Measurements from ENCODE around the gene MOAP1. TPM values are rescaled to one million over a fixed set of nuclear protein-coding genes. Genes with fewer than 3 reads are reported as not detected.
A peak's percentile ranks its signal among the peaks of the same experiment; 100 is the strongest.

Gene MOAP1
- total and polyA plus RNA-seq, 2 experiments from 2014 or later, result 8.6 to 21.6 TPM

DNA sequence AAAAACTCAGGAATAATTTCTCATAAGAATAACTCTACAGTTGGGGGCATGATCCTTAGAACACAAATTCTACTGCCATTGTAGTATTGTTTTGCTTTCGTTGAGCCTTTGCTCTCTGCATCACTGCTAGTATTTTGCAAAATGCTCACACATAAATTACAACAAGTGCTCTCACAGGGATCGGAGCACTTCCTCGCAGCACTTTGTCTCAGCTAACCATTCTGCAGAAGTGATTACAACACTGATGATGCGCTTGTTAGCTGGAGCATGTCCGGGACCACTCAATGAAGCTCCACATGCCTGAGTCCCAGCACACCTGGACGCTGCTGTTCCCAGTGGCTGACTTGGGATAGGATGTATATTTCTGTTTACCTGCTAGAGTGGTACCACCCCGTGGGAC is 31.6 kb downstream of the MOAP1 start (continued):
- TF ChIP-seq STAT1 (IDR thresholded peaks at IDR 0.05; ENCODE audit: unreplicated experiment), result no peak

DNA sequence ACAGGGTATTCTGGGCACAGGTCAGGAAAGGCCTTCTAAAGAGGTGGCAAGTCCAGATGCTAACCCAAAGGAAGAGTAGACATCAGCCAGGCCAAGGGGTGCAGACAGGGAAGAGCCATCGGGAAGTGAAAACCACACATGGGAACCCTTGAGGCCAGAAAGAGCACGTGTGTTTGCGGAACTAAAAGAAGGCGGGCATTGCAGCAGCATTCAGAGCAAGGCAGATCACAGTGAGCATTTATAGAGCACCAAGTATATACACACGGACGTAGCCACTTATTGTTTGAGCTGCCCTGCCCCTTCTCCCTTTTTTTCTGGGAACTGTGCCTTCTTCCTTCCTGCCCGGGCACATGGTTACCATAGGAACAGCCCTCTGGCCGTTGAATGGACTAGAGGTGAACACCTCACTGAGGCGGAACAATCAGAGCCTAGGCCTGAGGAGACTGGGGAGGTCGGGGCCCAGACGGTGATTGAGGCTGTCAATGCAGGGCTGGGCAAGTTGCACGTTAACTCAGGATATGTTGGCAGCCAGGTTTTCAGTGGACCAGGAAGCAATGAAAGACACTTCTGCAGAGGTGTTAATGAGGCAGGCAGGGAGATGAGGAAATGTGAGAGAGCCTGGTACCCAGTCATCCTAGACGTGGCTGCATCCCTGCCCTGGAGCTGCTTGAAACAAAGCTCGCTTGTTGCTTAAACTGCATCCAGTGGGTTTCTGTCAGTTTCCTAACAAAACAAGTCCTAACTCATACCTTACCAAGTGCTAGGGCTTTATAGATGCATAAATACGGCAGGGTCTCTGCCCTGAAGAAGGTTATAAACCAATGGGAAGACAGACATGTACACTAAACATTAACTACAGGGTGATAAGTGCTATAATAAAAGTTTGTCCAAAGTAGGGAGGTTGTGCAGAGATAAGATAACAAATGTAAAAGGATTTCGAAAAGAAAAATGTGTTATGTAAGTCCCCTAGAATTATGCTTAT is 34.2 kb downstream of the MOAP1 start:
- no peaks in the 10 kb centered on the region for H3K36me3 ChIP-seq (ENCODE audit: insufficient read depth)
- no peaks in the 10 kb centered on the region for H3K9me3 Mint-ChIP-seq
- H2AFZ ChIP-seq, result peak overlapping the region; percentile 86; the same call in 1 of the 2 replicates
- H3K36me3 Mint-ChIP-seq (ENCODE audit: low read depth), result no peaks in the 10 kb centered on the region
- peaks cover 8% of the 10 kb centered on the region for H3K27me3 Mint-ChIP-seq (ENCODE audit: insufficient read depth, low read depth, poor library complexity)
- no peak overlapping the region for H3K27ac ChIP-seq (ENCODE audit: low read depth)
- no peak overlapping the region for H3K4me2 ChIP-seq
- no peak overlapping the region for H3K4me3 Mint-ChIP-seq
- no peak overlapping the region for H3K4me3 ChIP-seq
- H3K9me2 ChIP-seq (ENCODE audit: insufficient read depth), result peaks cover 3% of the 10 kb centered on the region; the same call in 1 of the 2 replicates
- no peaks in the 10 kb centered on the region for H3F3A ChIP-seq (replicated peaks; ENCODE audit: low read depth)
- H3K27me3 ChIP-seq (ENCODE audit: insufficient read depth), result no peaks in the 10 kb centered on the region
- ATAC-seq, result peak; percentile 54
- no peaks in the 10 kb centered on the region for H3K79me2 ChIP-seq (replicated peaks; ENCODE audit: insufficient read depth)
- no peak overlapping the region for H3K27ac Mint-ChIP-seq
- H3K4me1 ChIP-seq (ENCODE audit: insufficient read depth), result no peaks in the 10 kb centered on the region
- no peak for DNase-seq (ENCODE audit: low spot score)
- no peaks in the 10 kb centered on the region for H4K20me1 ChIP-seq (replicated peaks; ENCODE audit: insufficient read depth)
- H3K4me1 Mint-ChIP-seq, result no peaks in the 10 kb centered on the region
- no peak for TF ChIP-seq POLR2AphosphoS5 (IDR thresholded peaks at IDR 0.05; ENCODE audit: low read depth)
- no peak for TF ChIP-seq ZNF114 (CRISPR knock-in tag; IDR thresholded peaks at IDR 0.05)
- no peak for TF ChIP-seq NANOG (IDR thresholded peaks at IDR 0.05; ENCODE audit: borderline replicate concordance)
- no peak for TF ChIP-seq EZH2phosphoT487 (IDR thresholded peaks at IDR 0.05; ENCODE audit: unreplicated experiment)
- TF ChIP-seq, protein P1, sequence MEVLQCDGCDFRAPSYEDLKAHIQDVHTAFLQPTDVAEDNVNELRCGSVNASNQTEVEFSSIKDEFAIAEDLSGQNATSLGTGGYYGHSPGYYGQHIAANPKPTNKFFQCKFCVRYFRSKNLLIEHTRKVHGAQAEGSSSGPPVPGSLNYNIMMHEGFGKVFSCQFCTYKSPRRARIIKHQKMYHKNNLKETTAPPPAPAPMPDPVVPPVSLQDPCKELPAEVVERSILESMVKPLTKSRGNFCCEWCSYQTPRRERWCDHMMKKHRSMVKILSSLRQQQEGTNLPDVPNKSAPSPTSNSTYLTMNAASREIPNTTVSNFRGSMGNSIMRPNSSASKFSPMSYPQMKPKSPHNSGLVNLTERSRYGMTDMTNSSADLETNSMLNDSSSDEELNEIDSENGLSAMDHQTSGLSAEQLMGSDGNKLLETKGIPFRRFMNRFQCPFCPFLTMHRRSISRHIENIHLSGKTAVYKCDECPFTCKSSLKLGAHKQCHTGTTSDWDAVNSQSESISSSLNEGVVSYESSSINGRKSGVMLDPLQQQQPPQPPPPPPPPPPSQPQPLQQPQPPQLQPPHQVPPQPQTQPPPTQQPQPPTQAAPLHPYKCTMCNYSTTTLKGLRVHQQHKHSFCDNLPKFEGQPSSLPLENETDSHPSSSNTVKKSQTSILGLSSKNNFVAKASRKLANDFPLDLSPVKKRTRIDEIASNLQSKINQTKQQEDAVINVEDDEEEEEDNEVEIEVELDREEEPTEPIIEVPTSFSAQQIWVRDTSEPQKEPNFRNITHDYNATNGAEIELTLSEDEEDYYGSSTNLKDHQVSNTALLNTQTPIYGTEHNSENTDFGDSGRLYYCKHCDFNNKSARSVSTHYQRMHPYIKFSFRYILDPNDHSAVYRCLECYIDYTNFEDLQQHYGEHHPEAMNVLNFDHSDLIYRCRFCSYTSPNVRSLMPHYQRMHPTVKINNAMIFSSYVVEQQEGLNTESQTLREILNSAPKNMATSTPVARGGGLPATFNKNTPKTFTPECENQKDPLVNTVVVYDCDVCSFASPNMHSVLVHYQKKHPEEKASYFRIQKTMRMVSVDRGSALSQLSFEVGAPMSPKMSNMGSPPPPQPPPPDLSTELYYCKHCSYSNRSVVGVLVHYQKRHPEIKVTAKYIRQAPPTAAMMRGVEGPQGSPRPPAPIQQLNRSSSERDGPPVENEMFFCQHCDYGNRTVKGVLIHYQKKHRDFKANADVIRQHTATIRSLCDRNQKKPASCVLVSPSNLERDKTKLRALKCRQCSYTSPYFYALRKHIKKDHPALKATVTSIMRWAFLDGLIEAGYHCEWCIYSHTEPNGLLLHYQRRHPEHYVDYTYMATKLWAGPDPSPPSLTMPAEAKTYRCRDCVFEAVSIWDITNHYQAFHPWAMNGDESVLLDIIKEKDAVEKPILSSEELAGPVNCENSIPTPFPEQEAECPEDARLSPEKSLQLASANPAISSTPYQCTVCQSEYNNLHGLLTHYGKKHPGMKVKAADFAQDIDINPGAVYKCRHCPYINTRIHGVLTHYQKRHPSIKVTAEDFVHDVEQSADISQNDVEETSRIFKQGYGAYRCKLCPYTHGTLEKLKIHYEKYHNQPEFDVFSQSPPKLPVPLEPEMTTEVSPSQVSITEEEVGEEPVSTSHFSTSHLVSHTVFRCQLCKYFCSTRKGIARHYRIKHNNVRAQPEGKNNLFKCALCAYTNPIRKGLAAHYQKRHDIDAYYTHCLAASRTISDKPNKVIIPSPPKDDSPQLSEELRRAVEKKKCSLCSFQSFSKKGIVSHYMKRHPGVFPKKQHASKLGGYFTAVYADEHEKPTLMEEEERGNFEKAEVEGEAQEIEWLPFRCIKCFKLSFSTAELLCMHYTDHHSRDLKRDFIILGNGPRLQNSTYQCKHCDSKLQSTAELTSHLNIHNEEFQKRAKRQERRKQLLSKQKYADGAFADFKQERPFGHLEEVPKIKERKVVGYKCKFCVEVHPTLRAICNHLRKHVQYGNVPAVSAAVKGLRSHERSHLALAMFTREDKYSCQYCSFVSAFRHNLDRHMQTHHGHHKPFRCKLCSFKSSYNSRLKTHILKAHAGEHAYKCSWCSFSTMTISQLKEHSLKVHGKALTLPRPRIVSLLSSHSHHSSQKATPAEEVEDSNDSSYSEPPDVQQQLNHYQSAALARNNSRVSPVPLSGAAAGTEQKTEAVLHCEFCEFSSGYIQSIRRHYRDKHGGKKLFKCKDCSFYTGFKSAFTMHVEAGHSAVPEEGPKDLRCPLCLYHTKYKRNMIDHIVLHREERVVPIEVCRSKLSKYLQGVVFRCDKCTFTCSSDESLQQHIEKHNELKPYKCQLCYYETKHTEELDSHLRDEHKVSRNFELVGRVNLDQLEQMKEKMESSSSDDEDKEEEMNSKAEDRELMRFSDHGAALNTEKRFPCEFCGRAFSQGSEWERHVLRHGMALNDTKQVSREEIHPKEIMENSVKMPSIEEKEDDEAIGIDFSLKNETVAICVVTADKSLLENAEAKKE (CRISPR knock-in tag; IDR thresholded peaks at IDR 0.05), result no peak
- TF ChIP-seq, protein P2, sequence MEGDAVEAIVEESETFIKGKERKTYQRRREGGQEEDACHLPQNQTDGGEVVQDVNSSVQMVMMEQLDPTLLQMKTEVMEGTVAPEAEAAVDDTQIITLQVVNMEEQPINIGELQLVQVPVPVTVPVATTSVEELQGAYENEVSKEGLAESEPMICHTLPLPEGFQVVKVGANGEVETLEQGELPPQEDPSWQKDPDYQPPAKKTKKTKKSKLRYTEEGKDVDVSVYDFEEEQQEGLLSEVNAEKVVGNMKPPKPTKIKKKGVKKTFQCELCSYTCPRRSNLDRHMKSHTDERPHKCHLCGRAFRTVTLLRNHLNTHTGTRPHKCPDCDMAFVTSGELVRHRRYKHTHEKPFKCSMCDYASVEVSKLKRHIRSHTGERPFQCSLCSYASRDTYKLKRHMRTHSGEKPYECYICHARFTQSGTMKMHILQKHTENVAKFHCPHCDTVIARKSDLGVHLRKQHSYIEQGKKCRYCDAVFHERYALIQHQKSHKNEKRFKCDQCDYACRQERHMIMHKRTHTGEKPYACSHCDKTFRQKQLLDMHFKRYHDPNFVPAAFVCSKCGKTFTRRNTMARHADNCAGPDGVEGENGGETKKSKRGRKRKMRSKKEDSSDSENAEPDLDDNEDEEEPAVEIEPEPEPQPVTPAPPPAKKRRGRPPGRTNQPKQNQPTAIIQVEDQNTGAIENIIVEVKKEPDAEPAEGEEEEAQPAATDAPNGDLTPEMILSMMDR (conservative IDR thresholded peaks at IDR 0.05; ENCODE audit: low read depth in 2 of 2), result no peak
- no peak for TF ChIP-seq EZH2 (IDR thresholded peaks at IDR 0.05; ENCODE audit: low read depth, unreplicated experiment)
- no peak for TF ChIP-seq JUNB (IDR thresholded peaks at IDR 0.05; ENCODE audit: unreplicated experiment)
- TF ChIP-seq, protein P3, sequence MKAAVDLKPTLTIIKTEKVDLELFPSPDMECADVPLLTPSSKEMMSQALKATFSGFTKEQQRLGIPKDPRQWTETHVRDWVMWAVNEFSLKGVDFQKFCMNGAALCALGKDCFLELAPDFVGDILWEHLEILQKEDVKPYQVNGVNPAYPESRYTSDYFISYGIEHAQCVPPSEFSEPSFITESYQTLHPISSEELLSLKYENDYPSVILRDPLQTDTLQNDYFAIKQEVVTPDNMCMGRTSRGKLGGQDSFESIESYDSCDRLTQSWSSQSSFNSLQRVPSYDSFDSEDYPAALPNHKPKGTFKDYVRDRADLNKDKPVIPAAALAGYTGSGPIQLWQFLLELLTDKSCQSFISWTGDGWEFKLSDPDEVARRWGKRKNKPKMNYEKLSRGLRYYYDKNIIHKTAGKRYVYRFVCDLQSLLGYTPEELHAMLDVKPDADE (IDR thresholded peaks at IDR 0.05), result no peak
- no peak for TF ChIP-seq STAT1 (IDR thresholded peaks at IDR 0.05; ENCODE audit: unreplicated experiment)
- TF ChIP-seq, protein P4, sequence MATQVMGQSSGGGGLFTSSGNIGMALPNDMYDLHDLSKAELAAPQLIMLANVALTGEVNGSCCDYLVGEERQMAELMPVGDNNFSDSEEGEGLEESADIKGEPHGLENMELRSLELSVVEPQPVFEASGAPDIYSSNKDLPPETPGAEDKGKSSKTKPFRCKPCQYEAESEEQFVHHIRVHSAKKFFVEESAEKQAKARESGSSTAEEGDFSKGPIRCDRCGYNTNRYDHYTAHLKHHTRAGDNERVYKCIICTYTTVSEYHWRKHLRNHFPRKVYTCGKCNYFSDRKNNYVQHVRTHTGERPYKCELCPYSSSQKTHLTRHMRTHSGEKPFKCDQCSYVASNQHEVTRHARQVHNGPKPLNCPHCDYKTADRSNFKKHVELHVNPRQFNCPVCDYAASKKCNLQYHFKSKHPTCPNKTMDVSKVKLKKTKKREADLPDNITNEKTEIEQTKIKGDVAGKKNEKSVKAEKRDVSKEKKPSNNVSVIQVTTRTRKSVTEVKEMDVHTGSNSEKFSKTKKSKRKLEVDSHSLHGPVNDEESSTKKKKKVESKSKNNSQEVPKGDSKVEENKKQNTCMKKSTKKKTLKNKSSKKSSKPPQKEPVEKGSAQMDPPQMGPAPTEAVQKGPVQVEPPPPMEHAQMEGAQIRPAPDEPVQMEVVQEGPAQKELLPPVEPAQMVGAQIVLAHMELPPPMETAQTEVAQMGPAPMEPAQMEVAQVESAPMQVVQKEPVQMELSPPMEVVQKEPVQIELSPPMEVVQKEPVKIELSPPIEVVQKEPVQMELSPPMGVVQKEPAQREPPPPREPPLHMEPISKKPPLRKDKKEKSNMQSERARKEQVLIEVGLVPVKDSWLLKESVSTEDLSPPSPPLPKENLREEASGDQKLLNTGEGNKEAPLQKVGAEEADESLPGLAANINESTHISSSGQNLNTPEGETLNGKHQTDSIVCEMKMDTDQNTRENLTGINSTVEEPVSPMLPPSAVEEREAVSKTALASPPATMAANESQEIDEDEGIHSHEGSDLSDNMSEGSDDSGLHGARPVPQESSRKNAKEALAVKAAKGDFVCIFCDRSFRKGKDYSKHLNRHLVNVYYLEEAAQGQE (IDR thresholded peaks at IDR 0.05; ENCODE audit: unreplicated experiment), result no peak

Data from GM23338 (cell line).